Measurements from ENCODE around the gene DNAJC27. TPM values are rescaled to one million over a fixed set of nuclear protein-coding genes. Genes with fewer than 3 reads are reported as not detected.
A peak's percentile ranks its signal among the peaks of the same experiment; 100 is the strongest.

The DNAJC27 gene
- total RNA-seq, 4 donors from 2014 or later: 7.1 to 14.2 (median 8.6) TPM

DNA sequence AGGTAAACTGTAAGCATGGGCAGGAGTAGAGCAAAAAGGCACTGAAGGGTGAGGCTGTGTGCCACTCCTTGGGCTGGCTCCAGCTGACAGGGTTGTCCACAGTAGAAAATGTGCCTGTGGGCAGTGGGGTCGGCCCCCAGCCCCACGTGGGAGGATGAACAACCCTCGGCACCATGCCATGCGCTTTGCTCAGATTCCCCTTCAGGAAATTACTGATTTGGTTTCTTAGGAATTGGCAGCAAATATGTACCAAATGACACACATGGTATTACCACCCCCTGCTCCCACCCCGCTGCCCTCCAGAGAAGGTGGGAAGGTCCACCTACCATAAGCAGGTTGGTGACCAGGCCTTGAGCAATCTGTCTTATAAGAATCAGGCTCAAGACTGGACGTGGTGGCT is 65.3 kb downstream of the DNAJC27 start:
- H3K27ac ChIP-seq: no peak overlapping the region
- 95% methylated on average over 3 to 4 of the region's 6 CpGs for WGBS, 2 donors (ENCODE audit: low coverage in 1 of 2)
- H3K4me3 ChIP-seq: no peak overlapping the region
- no peaks in the 10 kb centered on the region for H3K4me1 ChIP-seq
- no peaks in the 10 kb centered on the region for H3K27me3 ChIP-seq
- H3K36me3 ChIP-seq: peaks cover 0 to 19% of the 10 kb centered on the region in 2 donors
- ATAC-seq: no peak
- TF ChIP-seq, protein P1, sequence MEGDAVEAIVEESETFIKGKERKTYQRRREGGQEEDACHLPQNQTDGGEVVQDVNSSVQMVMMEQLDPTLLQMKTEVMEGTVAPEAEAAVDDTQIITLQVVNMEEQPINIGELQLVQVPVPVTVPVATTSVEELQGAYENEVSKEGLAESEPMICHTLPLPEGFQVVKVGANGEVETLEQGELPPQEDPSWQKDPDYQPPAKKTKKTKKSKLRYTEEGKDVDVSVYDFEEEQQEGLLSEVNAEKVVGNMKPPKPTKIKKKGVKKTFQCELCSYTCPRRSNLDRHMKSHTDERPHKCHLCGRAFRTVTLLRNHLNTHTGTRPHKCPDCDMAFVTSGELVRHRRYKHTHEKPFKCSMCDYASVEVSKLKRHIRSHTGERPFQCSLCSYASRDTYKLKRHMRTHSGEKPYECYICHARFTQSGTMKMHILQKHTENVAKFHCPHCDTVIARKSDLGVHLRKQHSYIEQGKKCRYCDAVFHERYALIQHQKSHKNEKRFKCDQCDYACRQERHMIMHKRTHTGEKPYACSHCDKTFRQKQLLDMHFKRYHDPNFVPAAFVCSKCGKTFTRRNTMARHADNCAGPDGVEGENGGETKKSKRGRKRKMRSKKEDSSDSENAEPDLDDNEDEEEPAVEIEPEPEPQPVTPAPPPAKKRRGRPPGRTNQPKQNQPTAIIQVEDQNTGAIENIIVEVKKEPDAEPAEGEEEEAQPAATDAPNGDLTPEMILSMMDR (IDR thresholded peaks at IDR 0.05): no peak
- TF ChIP-seq POLR2A (IDR thresholded peaks at IDR 0.05) (no peak), POLR2AphosphoS5 (IDR thresholded peaks at IDR 0.05) (no peak), EP300 (IDR thresholded peaks at IDR 0.05) (no peak)
- H3K9me3 ChIP-seq: peaks cover 0 to 9% (median 0%) of the 10 kb centered on the region in 3 donors

DNA sequence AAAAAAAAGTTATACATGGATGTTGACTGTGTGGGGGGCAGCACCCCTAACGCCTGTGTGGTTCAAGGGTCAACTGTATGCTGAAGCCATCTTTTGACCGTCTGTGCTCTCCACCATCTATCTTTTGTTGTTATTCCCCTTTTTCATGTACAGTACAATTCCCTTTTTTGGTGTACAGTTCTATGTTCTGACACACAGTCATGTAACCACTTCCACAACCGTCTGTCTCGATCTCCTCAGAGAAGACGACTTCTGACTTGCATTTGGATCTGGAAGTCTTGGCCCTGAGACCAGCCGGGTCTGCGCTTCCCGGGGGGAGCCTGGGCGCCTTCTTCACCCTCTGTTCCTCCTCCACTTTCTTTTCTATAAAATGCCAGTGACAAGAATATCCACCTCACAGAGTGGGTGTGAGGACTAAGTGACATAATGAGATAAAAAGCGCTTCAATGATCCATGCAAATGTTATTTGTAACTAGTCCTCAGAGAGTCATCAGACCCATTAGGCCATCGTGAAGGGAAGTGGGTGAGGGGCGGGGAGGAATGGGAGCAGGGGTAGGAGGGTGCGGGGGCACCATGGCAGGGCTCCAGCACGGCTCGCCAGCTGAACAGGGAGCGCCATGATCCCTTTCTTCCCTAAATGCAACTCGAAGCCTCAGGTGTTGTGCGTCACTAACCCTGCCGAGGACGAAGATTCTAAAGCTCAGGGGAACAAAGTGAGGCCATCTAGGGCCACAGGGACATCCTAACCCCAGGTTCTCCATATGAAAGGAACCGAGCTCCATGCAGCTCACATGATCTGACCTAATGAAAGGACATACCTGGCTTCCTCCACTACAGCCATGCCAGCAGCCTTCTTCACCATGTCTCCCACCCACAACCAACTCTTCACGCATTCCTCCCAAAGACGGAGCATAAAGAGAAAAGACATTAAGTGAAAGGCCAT is 68.3 kb downstream of the DNAJC27 start:
- ATAC-seq: no peak
- no peaks in the 10 kb centered on the region for H3K9me3 ChIP-seq
- H3K4me3 ChIP-seq: no peak overlapping the region
- 70 to 86% methylated on average over 2 to 13 of the region's 23 CpGs for WGBS, 2 donors (ENCODE audit: low coverage in 1 of 2)
- H3K27me3 ChIP-seq: no peaks in the 10 kb centered on the region
- TF ChIP-seq, protein P1 (IDR thresholded peaks at IDR 0.05): no peak
- no peak for TF ChIP-seq POLR2AphosphoS5 (IDR thresholded peaks at IDR 0.05)
- TF ChIP-seq POLR2A (IDR thresholded peaks at IDR 0.05): no peak
- no peak overlapping the region for H3K27ac ChIP-seq
- H3K36me3 ChIP-seq: peaks cover 0 to 12% of the 10 kb centered on the region in 2 donors
- no peaks in the 10 kb centered on the region for H3K4me1 ChIP-seq

DNA sequence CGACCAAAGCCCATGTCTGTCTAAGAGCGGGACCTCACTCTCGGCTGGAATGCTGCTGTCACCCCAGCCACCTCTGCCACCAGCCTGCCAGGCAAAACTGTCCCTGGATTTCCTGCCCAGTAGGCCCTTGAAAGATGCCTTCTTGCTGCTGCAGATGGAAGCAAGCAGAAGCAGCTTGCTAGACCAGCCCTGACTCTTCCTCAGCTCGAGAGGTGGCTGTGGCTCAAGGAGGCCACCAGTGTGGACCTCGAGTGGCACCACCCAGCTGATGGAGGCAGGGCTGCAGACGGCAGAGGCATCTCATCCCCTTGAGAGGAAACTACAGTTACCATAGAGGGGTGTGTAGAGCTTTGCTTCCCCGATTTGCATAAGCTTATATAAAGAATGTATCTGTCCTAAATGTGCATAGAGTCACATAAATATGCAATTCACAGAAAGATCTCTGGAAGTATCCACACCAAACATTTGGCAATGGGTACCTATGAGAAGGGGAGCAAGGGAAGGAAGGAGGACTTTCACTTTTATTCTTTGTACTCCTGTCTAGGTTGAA is 72.3 kb downstream of the DNAJC27 start:
- no peaks in the 10 kb centered on the region for H3K4me1 ChIP-seq
- peak overlapping the region in 1 of 4 donors; percentile 25 for H3K27ac ChIP-seq
- H3K27me3 ChIP-seq: no peaks in the 10 kb centered on the region
- peaks cover 0 to 12% of the 10 kb centered on the region in 2 donors for H3K36me3 ChIP-seq
- no peak for TF ChIP-seq EP300 (IDR thresholded peaks at IDR 0.05)
- TF ChIP-seq, protein P1 (IDR thresholded peaks at IDR 0.05): no peak
- no peak for TF ChIP-seq POLR2A (IDR thresholded peaks at IDR 0.05)
- no peak for TF ChIP-seq POLR2AphosphoS5 (IDR thresholded peaks at IDR 0.05)
- ATAC-seq: no peak
- H3K4me3 ChIP-seq: no peak overlapping the region
- WGBS, 2 donors (ENCODE audit: low coverage in 1 of 2): 80% methylated on average over 1 to 2 of the region's 7 CpGs
- peaks cover 0 to 12% (median 0%) of the 10 kb centered on the region in 3 donors for H3K9me3 ChIP-seq

DNA sequence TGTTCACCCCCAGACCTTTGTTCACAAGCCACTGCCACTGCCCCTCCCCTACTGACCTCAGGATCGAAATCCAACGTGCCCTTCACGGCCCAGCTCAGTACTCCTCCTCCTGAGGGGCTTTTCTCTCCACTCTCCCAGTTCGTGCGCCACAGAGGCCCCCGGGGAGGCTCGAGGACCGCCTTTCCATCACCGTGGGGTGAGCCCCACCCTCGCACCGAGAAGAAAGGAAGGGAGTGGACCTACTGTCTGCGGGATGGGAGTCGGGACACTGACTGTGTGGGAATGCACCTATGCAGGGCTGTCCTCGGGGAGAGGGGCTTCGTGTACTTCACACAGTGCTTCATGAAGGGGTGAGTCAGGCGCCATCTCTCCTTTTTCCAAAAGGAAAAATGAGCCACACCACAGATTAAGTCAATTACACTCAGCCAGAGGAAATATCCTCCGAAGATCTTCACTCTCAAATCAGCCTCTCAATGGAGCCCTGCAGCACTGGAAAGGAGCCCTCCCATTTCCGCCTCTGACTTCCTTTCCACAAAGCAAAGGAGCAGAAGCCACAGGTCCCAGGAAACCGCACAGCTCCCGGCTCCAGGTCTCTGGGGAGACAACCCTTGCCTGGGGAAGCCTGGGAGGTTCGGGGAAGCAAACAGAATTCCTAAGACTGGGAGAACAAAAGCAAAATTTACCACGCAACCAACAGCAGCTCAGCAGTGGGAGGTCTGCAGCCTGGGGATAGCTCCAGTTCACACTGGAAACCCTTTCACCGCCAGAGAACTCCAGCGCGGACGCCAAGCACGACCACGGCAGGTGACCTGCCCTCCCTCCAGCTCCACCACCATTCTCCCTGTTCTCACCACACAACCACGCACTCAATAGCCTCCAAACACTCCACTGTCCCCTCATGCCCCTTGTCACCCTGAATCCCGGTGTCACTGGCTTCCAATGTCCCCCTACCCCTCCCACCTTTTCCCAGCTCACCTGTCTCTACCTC is 73.3 kb downstream of the DNAJC27 start:
- WGBS, 2 donors (ENCODE audit: low coverage in 1 of 2): 80 to 87% methylated on average over 1 to 10 of the region's 30 CpGs
- peaks cover 0 to 4% of the 10 kb centered on the region in 2 donors for H3K36me3 ChIP-seq
- peaks cover 0 to 22% (median 0%) of the 10 kb centered on the region in 3 donors for H3K9me3 ChIP-seq
- no peaks in the 10 kb centered on the region for H3K27me3 ChIP-seq
- H3K4me1 ChIP-seq: no peaks in the 10 kb centered on the region
- peak overlapping the region in 1 of 4 donors; percentile 25 for H3K27ac ChIP-seq
- no peak overlapping the region for H3K4me3 ChIP-seq
- no peak for ATAC-seq
- no peak for TF ChIP-seq POLR2A (IDR thresholded peaks at IDR 0.05)
- no peak for TF ChIP-seq POLR2AphosphoS5 (IDR thresholded peaks at IDR 0.05)
- TF ChIP-seq, protein P1 (IDR thresholded peaks at IDR 0.05): no peak
- TF ChIP-seq EP300 (IDR thresholded peaks at IDR 0.05): no peak

Data from gastroesophageal sphincter (tissue), 4 donors.